Measurements from ENCODE around the gene CADM2.

DNA sequence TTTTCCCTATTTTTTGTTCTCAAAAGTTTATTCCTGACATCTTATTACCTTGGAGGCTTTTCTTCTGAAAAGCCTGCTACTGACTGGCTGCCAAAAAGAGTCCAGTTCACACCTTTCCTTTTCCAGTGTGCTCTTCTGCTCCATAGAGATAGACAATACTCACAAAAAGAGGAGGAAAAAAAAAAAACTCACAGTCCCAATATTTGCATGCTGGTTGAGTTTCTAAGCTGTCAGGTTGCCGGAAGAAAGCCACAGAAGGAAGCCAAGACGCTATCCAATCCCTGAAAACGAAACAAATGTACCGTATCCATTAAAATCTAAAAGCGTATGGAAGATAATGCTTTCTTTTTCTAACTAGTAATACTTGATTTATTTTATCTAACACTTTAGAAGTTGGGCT is 299.5 kb downstream of the CADM2 start:
- TF ChIP-seq, protein P1, sequence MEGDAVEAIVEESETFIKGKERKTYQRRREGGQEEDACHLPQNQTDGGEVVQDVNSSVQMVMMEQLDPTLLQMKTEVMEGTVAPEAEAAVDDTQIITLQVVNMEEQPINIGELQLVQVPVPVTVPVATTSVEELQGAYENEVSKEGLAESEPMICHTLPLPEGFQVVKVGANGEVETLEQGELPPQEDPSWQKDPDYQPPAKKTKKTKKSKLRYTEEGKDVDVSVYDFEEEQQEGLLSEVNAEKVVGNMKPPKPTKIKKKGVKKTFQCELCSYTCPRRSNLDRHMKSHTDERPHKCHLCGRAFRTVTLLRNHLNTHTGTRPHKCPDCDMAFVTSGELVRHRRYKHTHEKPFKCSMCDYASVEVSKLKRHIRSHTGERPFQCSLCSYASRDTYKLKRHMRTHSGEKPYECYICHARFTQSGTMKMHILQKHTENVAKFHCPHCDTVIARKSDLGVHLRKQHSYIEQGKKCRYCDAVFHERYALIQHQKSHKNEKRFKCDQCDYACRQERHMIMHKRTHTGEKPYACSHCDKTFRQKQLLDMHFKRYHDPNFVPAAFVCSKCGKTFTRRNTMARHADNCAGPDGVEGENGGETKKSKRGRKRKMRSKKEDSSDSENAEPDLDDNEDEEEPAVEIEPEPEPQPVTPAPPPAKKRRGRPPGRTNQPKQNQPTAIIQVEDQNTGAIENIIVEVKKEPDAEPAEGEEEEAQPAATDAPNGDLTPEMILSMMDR (IDR thresholded peaks at IDR 0.05 in 2 of 3, conservative IDR thresholded peaks at IDR 0.05 in 1 of 3; ENCODE audit: borderline replicate concordance in 1 of 3, insufficient read depth in 1 of 3, low read depth in 2 of 3, low read length in 2 of 3): no peak
- TF ChIP-seq RAD21 (IDR thresholded peaks at IDR 0.05; ENCODE audit: low read depth): no peak
- TF ChIP-seq, protein P2, sequence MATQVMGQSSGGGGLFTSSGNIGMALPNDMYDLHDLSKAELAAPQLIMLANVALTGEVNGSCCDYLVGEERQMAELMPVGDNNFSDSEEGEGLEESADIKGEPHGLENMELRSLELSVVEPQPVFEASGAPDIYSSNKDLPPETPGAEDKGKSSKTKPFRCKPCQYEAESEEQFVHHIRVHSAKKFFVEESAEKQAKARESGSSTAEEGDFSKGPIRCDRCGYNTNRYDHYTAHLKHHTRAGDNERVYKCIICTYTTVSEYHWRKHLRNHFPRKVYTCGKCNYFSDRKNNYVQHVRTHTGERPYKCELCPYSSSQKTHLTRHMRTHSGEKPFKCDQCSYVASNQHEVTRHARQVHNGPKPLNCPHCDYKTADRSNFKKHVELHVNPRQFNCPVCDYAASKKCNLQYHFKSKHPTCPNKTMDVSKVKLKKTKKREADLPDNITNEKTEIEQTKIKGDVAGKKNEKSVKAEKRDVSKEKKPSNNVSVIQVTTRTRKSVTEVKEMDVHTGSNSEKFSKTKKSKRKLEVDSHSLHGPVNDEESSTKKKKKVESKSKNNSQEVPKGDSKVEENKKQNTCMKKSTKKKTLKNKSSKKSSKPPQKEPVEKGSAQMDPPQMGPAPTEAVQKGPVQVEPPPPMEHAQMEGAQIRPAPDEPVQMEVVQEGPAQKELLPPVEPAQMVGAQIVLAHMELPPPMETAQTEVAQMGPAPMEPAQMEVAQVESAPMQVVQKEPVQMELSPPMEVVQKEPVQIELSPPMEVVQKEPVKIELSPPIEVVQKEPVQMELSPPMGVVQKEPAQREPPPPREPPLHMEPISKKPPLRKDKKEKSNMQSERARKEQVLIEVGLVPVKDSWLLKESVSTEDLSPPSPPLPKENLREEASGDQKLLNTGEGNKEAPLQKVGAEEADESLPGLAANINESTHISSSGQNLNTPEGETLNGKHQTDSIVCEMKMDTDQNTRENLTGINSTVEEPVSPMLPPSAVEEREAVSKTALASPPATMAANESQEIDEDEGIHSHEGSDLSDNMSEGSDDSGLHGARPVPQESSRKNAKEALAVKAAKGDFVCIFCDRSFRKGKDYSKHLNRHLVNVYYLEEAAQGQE (IDR thresholded peaks at IDR 0.05; ENCODE audit: low read depth): no peak
- TF ChIP-seq, protein P3, sequence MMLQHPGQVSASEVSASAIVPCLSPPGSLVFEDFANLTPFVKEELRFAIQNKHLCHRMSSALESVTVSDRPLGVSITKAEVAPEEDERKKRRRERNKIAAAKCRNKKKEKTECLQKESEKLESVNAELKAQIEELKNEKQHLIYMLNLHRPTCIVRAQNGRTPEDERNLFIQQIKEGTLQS (IDR thresholded peaks at IDR 0.05): no peak
- TF ChIP-seq, protein P4, sequence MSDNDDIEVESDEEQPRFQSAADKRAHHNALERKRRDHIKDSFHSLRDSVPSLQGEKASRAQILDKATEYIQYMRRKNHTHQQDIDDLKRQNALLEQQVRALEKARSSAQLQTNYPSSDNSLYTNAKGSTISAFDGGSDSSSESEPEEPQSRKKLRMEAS (IDR thresholded peaks at IDR 0.05): no peak
- TF ChIP-seq POLR2A (IDR thresholded peaks at IDR 0.05; ENCODE audit: borderline replicate concordance, extremely low read depth, insufficient read depth, insufficient read length): no peak
- TF ChIP-seq POLR2AphosphoS5 (IDR thresholded peaks at IDR 0.05; ENCODE audit: low read depth, low read length): no peak
